Loucy (cell line): ENCODE measurements around the gene PKD1L1.

Source experiments
- H2AFZ ChIP-seq: fragments of 200-600 bp; sonication (generic); 2 replicates; pipeline ENCODE4 v1.6.0; 2016; ENCODE audit warnings: antibody characterized with exemption, mild to moderate bottlenecking, low read length, moderate library complexity
- H3F3A ChIP-seq: fragments of 200-600 bp; 2 replicates; pipeline ENCODE4 v1.6.0; 2016; ENCODE audit warnings: antibody characterized with exemption, low read depth, mild to moderate bottlenecking
- H3K27me3 ChIP-seq: fragments of 200-600 bp; sonication (generic); 2 replicates; pipeline ENCODE4 v1.6.1; 2014; ENCODE audit warnings: low read length, mild to moderate bottlenecking; ENCODE audit not compliant: insufficient read depth, poor library complexity, severe bottlenecking
- H3K36me3 ChIP-seq: fragments of 200-600 bp; sonication (generic); 2 replicates; pipeline ENCODE4 v1.6.1; 2016; ENCODE audit warnings: low read length; ENCODE audit not compliant: insufficient read depth
- H3K4me1 ChIP-seq: fragments of 200-600 bp; sonication (generic); 2 replicates; pipeline ENCODE4 v1.5.1; 2014; ENCODE audit warnings: low read length, mild to moderate bottlenecking; ENCODE audit not compliant: insufficient read depth, poor library complexity, severe bottlenecking
- H3K4me2 ChIP-seq: fragments of 200-600 bp; sonication (generic); 2 replicates; pipeline ENCODE4 v1.6.0; 2014; ENCODE audit warnings: antibody characterized with exemption, low read length, low read depth, mild to moderate bottlenecking; ENCODE audit not compliant: poor library complexity, severe bottlenecking
- H3K4me3 ChIP-seq: fragments of 200-600 bp; sonication (generic); 2 replicates; pipeline ENCODE4 v1.5.1; 2014; ENCODE audit warnings: low read length, mild to moderate bottlenecking, mixed read lengths; ENCODE audit not compliant: poor library complexity, severe bottlenecking
- H3K79me2 ChIP-seq: fragments of 200-600 bp; sonication (generic); 2 replicates; pipeline ENCODE4 v1.6.1; 2014; ENCODE audit warnings: low read length; ENCODE audit not compliant: insufficient read depth
- H3K9ac ChIP-seq: fragments of 200-600 bp; sonication (generic); 2 replicates; pipeline ENCODE4 v1.6.0; 2014; ENCODE audit warnings: mild to moderate bottlenecking, low read depth, low read length, moderate library complexity; ENCODE audit not compliant: poor library complexity, severe bottlenecking
- H3K9me2 ChIP-seq: fragments of 200-600 bp; sonication (generic); replicated peaks from 2 replicates; pipeline ENCODE4 v1.6.1; 2016; ENCODE audit warnings: low read depth, low read length, mixed read lengths
- H3K9me3 ChIP-seq: fragments of 200-600 bp; sonication (generic); 2 replicates; pipeline ENCODE4 v1.6.1; 2014; ENCODE audit warnings: mild to moderate bottlenecking, antibody characterized with exemption, low read length, low read depth; ENCODE audit not compliant: insufficient read depth
- H4K20me1 ChIP-seq: fragments of 200-600 bp; sonication (generic); 2 replicates; pipeline ENCODE4 v1.6.0; 2014; ENCODE audit warnings: antibody characterized with exemption, low read length, mild to moderate bottlenecking; ENCODE audit not compliant: insufficient read depth, poor library complexity, severe bottlenecking
- EZH2phosphoT487 ChIP-seq: fragments of 200-600 bp; IDR thresholded peaks from 2 replicates; pipeline ENCODE4 v1.6.1; 2018; ENCODE audit warnings: antibody characterized with exemption, mild to moderate bottlenecking, moderate library complexity, borderline replicate concordance
- TF ChIP-seq, protein P1 (sequence below): fragments of 200-600 bp; sonication (generic); conservative IDR thresholded peaks from 2 replicates; pipeline ENCODE4 v1.5.1; 2014; ENCODE audit warnings: mild to moderate bottlenecking, antibody characterized with exemption, low read length

Gene PKD1L1

DNA sequence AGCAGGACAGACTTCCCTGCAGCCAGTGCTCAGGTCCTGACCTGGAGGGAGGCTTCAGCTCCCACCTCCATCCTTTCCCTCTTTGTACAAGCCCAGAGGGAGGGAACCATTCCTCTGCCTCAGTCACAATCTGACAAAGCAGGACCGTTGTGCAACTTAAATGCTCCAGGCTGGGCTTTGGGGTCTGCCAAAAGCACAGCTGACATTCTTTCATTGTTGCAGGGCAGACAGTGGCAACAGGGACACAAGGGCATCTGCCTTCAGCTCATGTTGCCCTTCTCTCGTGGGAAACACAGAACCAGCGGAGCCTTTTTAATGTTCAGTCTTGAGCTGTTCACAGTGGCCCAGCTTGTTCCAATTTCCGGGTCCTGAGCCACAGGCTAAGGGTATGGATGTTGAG is 210.7 kb downstream of the PKD1L1 start:
- no peak overlapping the region for H2AFZ ChIP-seq
- H3K79me2 ChIP-seq, result no peaks in the 10 kb centered on the region
- no peaks in the 10 kb centered on the region for H3K27me3 ChIP-seq
- H4K20me1 ChIP-seq, result no peaks in the 10 kb centered on the region
- H3F3A ChIP-seq, result no peaks in the 10 kb centered on the region
- no peaks in the 10 kb centered on the region for H3K36me3 ChIP-seq
- no peaks in the 10 kb centered on the region for H3K4me1 ChIP-seq
- no peak overlapping the region for H3K4me3 ChIP-seq
- H3K4me2 ChIP-seq, result no peak overlapping the region
- H3K9ac ChIP-seq, result no peak overlapping the region
- H3K9me3 ChIP-seq, result peaks cover 5% of the 10 kb centered on the region; the same call in 1 of the 2 replicates
- TF ChIP-seq, protein P1, sequence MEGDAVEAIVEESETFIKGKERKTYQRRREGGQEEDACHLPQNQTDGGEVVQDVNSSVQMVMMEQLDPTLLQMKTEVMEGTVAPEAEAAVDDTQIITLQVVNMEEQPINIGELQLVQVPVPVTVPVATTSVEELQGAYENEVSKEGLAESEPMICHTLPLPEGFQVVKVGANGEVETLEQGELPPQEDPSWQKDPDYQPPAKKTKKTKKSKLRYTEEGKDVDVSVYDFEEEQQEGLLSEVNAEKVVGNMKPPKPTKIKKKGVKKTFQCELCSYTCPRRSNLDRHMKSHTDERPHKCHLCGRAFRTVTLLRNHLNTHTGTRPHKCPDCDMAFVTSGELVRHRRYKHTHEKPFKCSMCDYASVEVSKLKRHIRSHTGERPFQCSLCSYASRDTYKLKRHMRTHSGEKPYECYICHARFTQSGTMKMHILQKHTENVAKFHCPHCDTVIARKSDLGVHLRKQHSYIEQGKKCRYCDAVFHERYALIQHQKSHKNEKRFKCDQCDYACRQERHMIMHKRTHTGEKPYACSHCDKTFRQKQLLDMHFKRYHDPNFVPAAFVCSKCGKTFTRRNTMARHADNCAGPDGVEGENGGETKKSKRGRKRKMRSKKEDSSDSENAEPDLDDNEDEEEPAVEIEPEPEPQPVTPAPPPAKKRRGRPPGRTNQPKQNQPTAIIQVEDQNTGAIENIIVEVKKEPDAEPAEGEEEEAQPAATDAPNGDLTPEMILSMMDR, result no peak
- TF ChIP-seq EZH2phosphoT487, result no peak
- H3K9me2 ChIP-seq, result no peaks in the 10 kb centered on the region

DNA sequence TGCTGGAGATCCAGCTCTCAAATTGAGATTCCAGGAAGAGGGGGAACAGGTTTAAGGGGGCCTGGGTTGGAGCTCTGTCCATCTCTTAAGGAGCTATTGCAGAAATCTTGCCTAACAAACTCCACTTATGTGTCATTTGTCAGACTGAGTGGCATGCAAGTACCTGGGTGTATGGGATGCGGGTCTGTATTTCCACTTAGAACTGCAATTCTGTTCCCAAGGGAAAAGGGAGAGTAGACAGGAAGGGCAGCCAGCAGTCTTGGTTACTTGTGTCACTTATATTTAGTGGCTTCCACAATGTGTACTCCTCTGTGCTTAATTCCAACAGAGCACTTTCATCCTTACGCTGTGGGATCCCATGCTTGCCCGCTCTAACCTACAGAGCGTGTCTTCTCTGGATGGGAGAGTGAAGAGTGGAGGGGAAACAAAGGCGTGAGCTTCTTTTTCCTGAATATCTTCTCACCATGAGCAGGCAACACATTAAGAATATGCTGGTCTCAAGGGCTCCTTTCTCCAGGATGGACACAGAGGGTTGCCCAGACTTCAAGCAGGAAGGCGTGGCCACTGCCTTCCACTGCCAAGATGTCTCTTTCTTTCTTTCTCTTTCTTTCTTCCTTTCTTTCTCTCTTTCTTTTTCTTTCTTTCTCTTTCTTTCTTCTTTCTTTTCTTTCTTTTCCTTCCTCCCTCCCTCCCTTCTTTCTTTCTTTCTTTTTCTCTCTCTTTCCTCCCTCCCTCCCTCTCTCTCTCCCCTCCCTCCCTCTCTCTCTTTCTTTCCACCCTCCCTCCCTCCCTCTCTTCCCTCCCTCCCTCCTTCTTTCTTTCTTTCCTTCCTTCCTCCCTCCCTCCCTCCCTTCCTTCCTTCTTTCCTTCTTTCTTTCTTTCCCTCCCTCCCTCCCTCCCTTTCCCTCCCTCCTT is 212.6 kb downstream of the PKD1L1 start:
- peaks cover 5% of the 10 kb centered on the region; the same call in 1 of the 2 replicates for H3K9me3 ChIP-seq
- no peaks in the 10 kb centered on the region for H3K9me2 ChIP-seq
- no peaks in the 10 kb centered on the region for H3K36me3 ChIP-seq
- TF ChIP-seq, protein P1, result no peak
- TF ChIP-seq EZH2phosphoT487, result no peak
- no peak overlapping the region for H3K9ac ChIP-seq
- H3F3A ChIP-seq, result no peaks in the 10 kb centered on the region
- H2AFZ ChIP-seq, result no peak overlapping the region
- H3K79me2 ChIP-seq, result no peaks in the 10 kb centered on the region
- no peaks in the 10 kb centered on the region for H3K27me3 ChIP-seq
- H3K4me3 ChIP-seq, result no peak overlapping the region
- H3K4me1 ChIP-seq, result no peaks in the 10 kb centered on the region
- no peaks in the 10 kb centered on the region for H4K20me1 ChIP-seq
- H3K4me2 ChIP-seq, result no peak overlapping the region

DNA sequence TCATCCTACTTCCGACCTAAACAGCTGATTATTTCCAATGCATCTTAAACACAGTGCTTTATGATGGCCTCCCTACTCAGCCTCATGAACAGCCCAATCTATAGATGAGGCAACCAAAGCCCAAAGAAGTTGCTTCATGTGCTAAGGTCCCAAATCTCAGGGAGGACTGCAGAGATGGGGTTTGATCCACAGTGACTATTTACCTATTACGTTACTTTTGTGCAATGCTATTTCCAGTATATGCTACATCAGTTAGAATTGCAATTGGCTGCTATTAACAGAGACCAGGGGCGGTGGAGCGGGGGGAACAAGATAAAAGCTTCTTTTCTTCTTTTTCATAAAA is 213.3 kb downstream of the PKD1L1 start:
- no peak overlapping the region for H3K9ac ChIP-seq
- H3K9me3 ChIP-seq, result peaks cover 5% of the 10 kb centered on the region; the same call in 1 of the 2 replicates
- H3F3A ChIP-seq, result no peaks in the 10 kb centered on the region
- H3K36me3 ChIP-seq, result no peaks in the 10 kb centered on the region
- TF ChIP-seq, protein P1, result no peak
- TF ChIP-seq EZH2phosphoT487, result no peak
- H3K4me1 ChIP-seq, result no peaks in the 10 kb centered on the region
- H3K4me3 ChIP-seq, result no peak overlapping the region
- H3K4me2 ChIP-seq, result no peak overlapping the region
- no peaks in the 10 kb centered on the region for H3K79me2 ChIP-seq
- no peaks in the 10 kb centered on the region for H3K27me3 ChIP-seq
- H2AFZ ChIP-seq, result no peak overlapping the region
- H3K9me2 ChIP-seq, result no peaks in the 10 kb centered on the region
- no peaks in the 10 kb centered on the region for H4K20me1 ChIP-seq
